Vagina (tissue), 2 donors: ENCODE data around the gene C5AR2. TPM values are rescaled to one million over a fixed set of nuclear protein-coding genes. Genes with fewer than 3 reads are reported as not detected.
"Not testable (repeated sequence)": the region's sequence is repeated elsewhere in the genome, so short reads cannot be mapped to it uniquely, and the experiment has no call there.

ENCODE experiments used
- DNase-seq, 2 donors: peaks; one replicate each; pipeline ENCODE4 v3.0.0-alpha.2; 2017; ENCODE audit errors: extremely low spot score in 2 of 2
- H3K27ac ChIP-seq: fragments of 200-600 bp; sonication (generic); one replicate; pipeline ENCODE4 v1.5.1; 2019
- H3K27me3 ChIP-seq: fragments of 200-600 bp; sonication (generic); one replicate; pipeline ENCODE4 v1.5.1; 2019
- H3K36me3 ChIP-seq, 2 donors: fragments of 200-600 bp; sonication (generic); one replicate each; pipeline ENCODE4 v1.5.1; 2017 to 2019
- H3K4me1 ChIP-seq: fragments of 200-600 bp; sonication (generic); one replicate; pipeline ENCODE4 v1.5.1; 2019
- H3K4me3 ChIP-seq, 2 donors: fragments of 200-600 bp; sonication (generic); 1 replicate in 1 of 2; 2 replicates in 1 of 2; pipeline ENCODE4 v1.5.1; 2016 to 2019
- H3K9me3 ChIP-seq: fragments of 200-600 bp; sonication (generic); one replicate; pipeline ENCODE4 v1.5.1; 2019
- CTCF ChIP-seq, 3 experiments: fragments of 450-650 bp in 2 of 3; fragments of 200-600 bp in 1 of 3; sonication (generic) in 1 of 3; IDR thresholded peaks; one replicate each; pipeline ENCODE4 v1.5.1; 2017 to 2019; ENCODE audit warnings: antibody characterized with exemption in 3 of 3, mild to moderate bottlenecking in 2 of 3, moderate library complexity in 2 of 3
- POLR2A ChIP-seq, 2 donors: fragments of 450-650 bp; IDR thresholded peaks; one replicate each; pipeline ENCODE4 v1.6.1; 2017; ENCODE audit warnings: antibody characterized with exemption in 2 of 2, mild to moderate bottlenecking in 2 of 2, moderate library complexity in 2 of 2
- POLR2AphosphoS5 ChIP-seq, 2 donors: sonication (generic); formaldehyde crosslinking; IDR thresholded peaks; one replicate each; pipeline ENCODE4 v1.9.0; 2017; ENCODE audit warnings: antibody characterized with exemption in 2 of 2, mild to moderate bottlenecking in 2 of 2, low read depth in 1 of 2; ENCODE audit not compliant: insufficient read depth in 1 of 2
- intact Hi-C: fragments of 100-400 bp; cut with DNase I; formaldehyde crosslinking; loops from one replicate; pipeline ENCODE4 v1.15.1; 2023
- total RNA-seq: library from RNA; depleted of rRNA; stranded (reverse); fragments of >200 nt; gene quantifications from one replicate; pipeline ENCODE4 v1.2.3, GENCODE V29; 2016

The C5AR2 gene
- total RNA-seq, 1 donor from 2014 or later: 15.2 TPM

DNA sequence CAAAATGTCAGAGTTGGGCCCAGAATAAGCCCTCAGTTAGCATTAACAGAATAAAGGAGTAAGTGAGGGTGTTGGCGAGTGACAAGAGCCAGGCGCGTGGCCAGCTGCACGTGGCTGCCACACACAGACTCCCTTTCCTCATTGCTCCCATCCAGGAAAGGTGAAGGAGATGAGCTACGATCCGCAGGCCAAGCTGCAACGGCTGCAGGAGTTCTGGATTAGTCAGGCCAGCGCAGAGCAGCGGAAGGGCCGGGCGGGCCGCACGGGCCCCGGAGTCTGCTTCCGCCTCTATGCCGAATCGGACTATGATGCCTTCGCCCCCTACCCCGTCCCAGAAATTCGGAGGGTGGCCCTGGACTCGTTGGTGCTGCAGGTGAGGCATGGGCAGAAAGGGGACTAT, 30.3 kb downstream of the C5AR2 start:
- DNase-seq: no peak
- Histone ChIP-seq H3K4me1 (no peaks in the 10 kb centered on the region), H3K4me3 (no peak overlapping the region), H3K27ac (no peak overlapping the region), H3K9me3 (no peaks in the 10 kb centered on the region), H3K36me3 (peaks cover 0 to 84% of the 10 kb centered on the region in 2 donors), H3K27me3 (no peaks in the 10 kb centered on the region)
- intact Hi-C loops: no loop called here
- TF ChIP-seq CTCF (IDR thresholded peaks at IDR 0.05) (no peak), POLR2A (IDR thresholded peaks at IDR 0.05) (no peak), POLR2AphosphoS5 (IDR thresholded peaks at IDR 0.05; ENCODE audit: insufficient read depth in 1 of 2, low read depth in 1 of 2) (no peak)

GRCh38 chr19:47363758-47364531, 32.0 kb downstream of the C5AR2 start:
- no peaks in the 10 kb centered on the region for H3K4me1 ChIP-seq
- no peaks in the 10 kb centered on the region for H3K9me3 ChIP-seq
- peaks cover 0 to 75% of the 10 kb centered on the region in 2 donors for H3K36me3 ChIP-seq
- H3K27me3 ChIP-seq: no peaks in the 10 kb centered on the region
- intact Hi-C loops: no loop called here
- H3K4me3 ChIP-seq: no peak overlapping the region
- no peak for DNase-seq
- no peak overlapping the region for H3K27ac ChIP-seq
- no peak for TF ChIP-seq POLR2AphosphoS5 (IDR thresholded peaks at IDR 0.05; ENCODE audit: insufficient read depth in 1 of 2, low read depth in 1 of 2)
- no peak for TF ChIP-seq CTCF (IDR thresholded peaks at IDR 0.05)
- TF ChIP-seq POLR2A (IDR thresholded peaks at IDR 0.05): no peak

GRCh38 chr19:47365455-47365854, 33.5 kb downstream of the C5AR2 start:
- H3K27me3 ChIP-seq, H3K4me3 ChIP-seq, H3K9me3 ChIP-seq, DNase-seq, intact Hi-C loops, H3K4me1 ChIP-seq, H3K27ac ChIP-seq: not testable (repeated sequence)
- H3K36me3 ChIP-seq: peaks cover 0 to 72% of the 10 kb centered on the region in 2 donors

DNA sequence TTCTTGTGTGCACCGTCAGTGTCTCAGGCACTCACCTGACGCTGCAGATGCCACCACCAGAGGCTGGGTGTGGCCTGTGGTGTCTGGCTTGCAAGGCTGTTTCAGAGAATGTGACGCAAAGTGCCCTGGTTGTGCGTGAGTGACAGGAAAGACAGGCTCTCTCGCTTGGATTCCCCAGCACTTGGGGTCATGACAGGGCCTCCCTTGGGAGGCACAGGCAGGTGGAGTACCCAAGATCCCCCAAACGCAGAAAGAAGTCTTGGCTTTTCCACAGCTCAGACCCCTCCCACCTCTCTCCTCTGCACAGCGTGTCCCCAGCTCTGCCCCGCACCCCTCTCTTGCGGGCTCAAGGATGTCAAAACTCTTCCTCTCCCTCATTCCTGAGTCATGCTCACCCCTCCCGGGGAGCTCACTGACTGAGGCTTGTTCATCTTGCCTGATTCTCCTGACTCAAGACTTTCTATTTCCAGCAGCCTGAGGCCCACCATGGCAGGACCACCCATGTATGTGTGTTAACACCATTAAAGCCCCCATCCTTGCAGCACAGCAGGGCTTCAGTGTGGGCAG, 38.2 kb downstream of the C5AR2 start:
- no peaks in the 10 kb centered on the region for H3K4me1 ChIP-seq
- no peaks in the 10 kb centered on the region for H3K27me3 ChIP-seq
- DNase-seq: no peak
- intact Hi-C loops: no loop called here
- no peak overlapping the region for H3K4me3 ChIP-seq
- H3K36me3 ChIP-seq: peaks cover 0 to 68% of the 10 kb centered on the region in 2 donors
- no peak overlapping the region for H3K27ac ChIP-seq
- H3K9me3 ChIP-seq: no peaks in the 10 kb centered on the region
- TF ChIP-seq CTCF (IDR thresholded peaks at IDR 0.05): no peak
- TF ChIP-seq POLR2AphosphoS5 (IDR thresholded peaks at IDR 0.05; ENCODE audit: insufficient read depth in 1 of 2, low read depth in 1 of 2): peak in 1 of 2 donors; percentile 42

DNA sequence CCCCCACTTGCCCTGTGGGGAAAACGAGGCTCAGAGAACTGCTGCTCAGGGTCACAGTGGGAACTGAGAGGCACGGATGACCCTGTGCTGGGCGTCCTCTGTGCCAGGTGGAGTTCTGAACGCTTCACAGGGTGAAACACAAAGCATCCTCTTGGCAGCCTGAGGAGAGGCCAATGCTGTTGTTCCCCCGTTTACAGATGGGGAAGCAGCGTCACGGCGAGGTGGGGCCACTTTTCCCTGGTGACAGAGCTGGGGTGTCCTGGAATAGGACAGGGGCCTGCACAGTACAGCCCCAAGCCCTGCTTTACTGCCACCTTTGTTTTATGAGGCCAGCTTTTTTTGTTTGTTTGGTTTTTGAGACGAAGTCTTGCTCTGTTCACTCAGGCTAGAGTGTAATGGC, 39.3 kb downstream of the C5AR2 start:
- Histone ChIP-seq H3K36me3 (peaks cover 0 to 79% of the 10 kb centered on the region in 2 donors), H3K4me1 (no peaks in the 10 kb centered on the region), H3K9me3 (no peaks in the 10 kb centered on the region), H3K27ac (no peak overlapping the region), H3K4me3 (no peak overlapping the region), H3K27me3 (no peaks in the 10 kb centered on the region)
- no peak for DNase-seq
- intact Hi-C loops: no loop called here
- TF ChIP-seq POLR2AphosphoS5 (IDR thresholded peaks at IDR 0.05; ENCODE audit: insufficient read depth in 1 of 2, low read depth in 1 of 2): no peak
- TF ChIP-seq CTCF (IDR thresholded peaks at IDR 0.05): no peak
- no peak for TF ChIP-seq POLR2A (IDR thresholded peaks at IDR 0.05)
